ENCODE measurements around the gene ADGRA1. TPM values are rescaled to one million over a fixed set of nuclear protein-coding genes. Genes with fewer than 3 reads are reported as not detected.

ADGRA1 gene
- total RNA-seq, 3 donors from 2014 or later (not counting 1 experiment from before 2014, with no cell fraction given): not detected

DNA sequence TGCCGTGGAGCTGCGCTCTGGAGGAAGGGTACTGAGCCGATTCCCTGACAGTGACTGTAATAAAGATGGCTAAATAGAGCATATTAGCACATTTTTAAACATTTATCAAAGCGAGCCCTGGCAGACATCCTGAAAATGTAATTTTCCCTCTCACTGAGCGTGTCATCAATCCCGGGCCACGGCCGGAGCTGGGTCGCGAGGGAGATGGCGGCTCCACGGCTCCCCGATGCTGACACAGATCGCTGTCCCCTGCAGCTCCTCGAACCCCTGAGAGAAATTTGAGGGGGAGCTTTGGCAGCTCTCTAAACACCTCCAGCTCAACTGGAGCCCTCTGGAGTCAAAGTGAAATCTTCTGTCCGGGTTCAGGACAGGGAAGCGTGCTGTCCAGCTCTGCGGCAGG, 44.9 kb upstream of the ADGRA1 start:
- Histone ChIP-seq H3K36me3 (ENCODE audit: control insufficient read depth, insufficient read depth, low read length) (no peaks in the 10 kb centered on the region), H3K27me3 (ENCODE audit: control insufficient read depth, insufficient read depth, low read length) (no peaks in the 10 kb centered on the region)

DNA sequence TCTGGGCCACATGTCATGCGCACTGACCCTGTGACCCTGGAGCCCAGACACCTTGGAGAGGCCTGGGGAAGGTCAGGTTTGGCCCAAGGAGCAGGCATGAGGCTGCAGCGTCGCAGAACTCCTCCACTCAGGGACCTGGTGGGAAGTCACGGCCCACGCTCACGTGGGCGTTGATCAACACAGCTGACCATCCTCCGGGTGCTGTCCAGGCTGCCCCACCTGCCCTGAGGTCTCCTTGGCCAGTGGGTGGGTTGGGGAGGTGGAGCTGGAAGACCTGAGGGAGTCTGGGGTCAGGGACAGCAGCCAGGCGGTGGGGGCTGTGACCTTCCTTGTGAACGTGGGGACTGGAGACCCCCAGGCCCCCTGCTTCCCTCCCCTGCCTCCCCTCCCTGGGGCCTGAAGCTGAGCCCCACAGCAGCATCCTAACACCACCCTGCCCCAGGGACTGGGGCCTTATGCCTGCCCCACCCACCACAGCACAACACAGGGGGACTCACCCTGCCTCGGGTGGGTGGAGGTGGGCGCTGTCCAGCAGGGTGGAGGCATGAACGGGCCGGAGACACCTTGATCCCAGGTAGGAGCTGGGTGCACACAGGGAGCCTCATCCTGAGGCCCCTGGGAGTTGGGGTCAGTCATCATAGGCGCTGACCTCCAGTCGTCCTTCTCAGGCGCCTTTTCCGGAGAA, 44.0 kb upstream of the ADGRA1 start:
- intact Hi-C loops (cut with micrococcal nuclease): no loop called here
- no peaks in the 10 kb centered on the region for H3K9me3 ChIP-seq (ENCODE audit: control insufficient read depth, insufficient read depth, low read length)
- no peaks in the 10 kb centered on the region for H3K4me1 ChIP-seq (ENCODE audit: control insufficient read depth, insufficient read depth, low read length)
- Mint-ChIP-seq H3K9me3 (no peaks in the 10 kb centered on the region), H3K4me1 (no peaks in the 10 kb centered on the region), H3K27me3 (ENCODE audit: low read depth in 2 of 2) (peaks cover 3% of the 10 kb centered on the region in 2 donors), H3K36me3 (no peaks in the 10 kb centered on the region), H3K27ac (no peak overlapping the region), H3K4me3 (no peak overlapping the region)
- H3K36me3 ChIP-seq (ENCODE audit: control insufficient read depth, insufficient read depth, low read length): no peaks in the 10 kb centered on the region
- DNase-seq (no peak), ATAC-seq (no peak)
- no peak overlapping the region for H3K4me3 ChIP-seq (ENCODE audit: low read length)
- TF ChIP-seq, protein P1, sequence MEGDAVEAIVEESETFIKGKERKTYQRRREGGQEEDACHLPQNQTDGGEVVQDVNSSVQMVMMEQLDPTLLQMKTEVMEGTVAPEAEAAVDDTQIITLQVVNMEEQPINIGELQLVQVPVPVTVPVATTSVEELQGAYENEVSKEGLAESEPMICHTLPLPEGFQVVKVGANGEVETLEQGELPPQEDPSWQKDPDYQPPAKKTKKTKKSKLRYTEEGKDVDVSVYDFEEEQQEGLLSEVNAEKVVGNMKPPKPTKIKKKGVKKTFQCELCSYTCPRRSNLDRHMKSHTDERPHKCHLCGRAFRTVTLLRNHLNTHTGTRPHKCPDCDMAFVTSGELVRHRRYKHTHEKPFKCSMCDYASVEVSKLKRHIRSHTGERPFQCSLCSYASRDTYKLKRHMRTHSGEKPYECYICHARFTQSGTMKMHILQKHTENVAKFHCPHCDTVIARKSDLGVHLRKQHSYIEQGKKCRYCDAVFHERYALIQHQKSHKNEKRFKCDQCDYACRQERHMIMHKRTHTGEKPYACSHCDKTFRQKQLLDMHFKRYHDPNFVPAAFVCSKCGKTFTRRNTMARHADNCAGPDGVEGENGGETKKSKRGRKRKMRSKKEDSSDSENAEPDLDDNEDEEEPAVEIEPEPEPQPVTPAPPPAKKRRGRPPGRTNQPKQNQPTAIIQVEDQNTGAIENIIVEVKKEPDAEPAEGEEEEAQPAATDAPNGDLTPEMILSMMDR (IDR thresholded peaks at IDR 0.05): no peak
- no peak overlapping the region for H3K27ac ChIP-seq (ENCODE audit: low read length)
- H3K27me3 ChIP-seq (ENCODE audit: control insufficient read depth, insufficient read depth, low read length): no peaks in the 10 kb centered on the region
- WGBS (ENCODE audit: insufficient coverage): 91% methylated on average over 18 of the region's 18 CpGs

More for the DNA sequence above, 44.9 kb upstream of the ADGRA1 start:
- 92% methylated on average over 17 of the region's 18 CpGs for WGBS (ENCODE audit: insufficient coverage)
- no peak overlapping the region for H3K4me3 Mint-ChIP-seq
- no peaks in the 10 kb centered on the region for H3K4me1 Mint-ChIP-seq
- H3K4me1 ChIP-seq (ENCODE audit: control insufficient read depth, insufficient read depth, low read length): no peaks in the 10 kb centered on the region
- intact Hi-C loops (cut with micrococcal nuclease): no loop called here
- H3K27ac Mint-ChIP-seq: no peak overlapping the region
- ATAC-seq (no peak), DNase-seq (no peak)
- H3K4me3 ChIP-seq (ENCODE audit: low read length): no peak overlapping the region
- TF ChIP-seq, protein P1 (IDR thresholded peaks at IDR 0.05): no peak
- H3K27ac ChIP-seq (ENCODE audit: low read length): no peak overlapping the region
- H3K27me3 Mint-ChIP-seq (ENCODE audit: low read depth in 2 of 2): peaks cover 2 to 6% of the 10 kb centered on the region in 2 donors
- H3K9me3 Mint-ChIP-seq: no peaks in the 10 kb centered on the region
- no peaks in the 10 kb centered on the region for H3K36me3 Mint-ChIP-seq
- H3K9me3 ChIP-seq (ENCODE audit: control insufficient read depth, insufficient read depth, low read length): no peaks in the 10 kb centered on the region

DNA sequence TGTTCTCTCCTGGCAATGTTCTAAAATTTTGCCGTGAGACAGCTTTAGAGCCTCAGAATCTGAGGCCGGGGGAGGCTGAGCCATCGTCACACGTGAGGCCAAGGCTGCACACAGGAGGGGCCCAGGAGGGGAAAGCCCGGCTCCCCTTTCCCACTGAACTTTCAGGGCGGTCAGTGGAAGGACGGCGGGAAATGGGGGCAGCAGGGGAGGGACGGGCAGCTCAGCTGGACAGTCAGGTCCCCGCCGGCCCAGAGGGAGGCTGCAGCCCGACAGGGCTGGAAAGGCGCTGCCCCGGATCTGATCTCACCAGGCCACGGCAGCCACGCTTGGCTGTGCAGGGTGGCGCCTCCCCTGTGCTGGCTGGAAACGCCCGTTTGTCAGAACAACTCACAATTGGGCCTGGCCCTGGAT, 43.3 kb upstream of the ADGRA1 start:
- Histone ChIP-seq H3K36me3 (ENCODE audit: control insufficient read depth, insufficient read depth, low read length) (no peaks in the 10 kb centered on the region), H3K4me1 (ENCODE audit: control insufficient read depth, insufficient read depth, low read length) (no peaks in the 10 kb centered on the region), H3K27ac (ENCODE audit: low read length) (no peak overlapping the region), H3K9me3 (ENCODE audit: control insufficient read depth, insufficient read depth, low read length) (no peaks in the 10 kb centered on the region), H3K27me3 (ENCODE audit: control insufficient read depth, insufficient read depth, low read length) (no peaks in the 10 kb centered on the region), H3K4me3 (ENCODE audit: low read length) (no peak overlapping the region)
- Mint-ChIP-seq H3K27ac (no peak overlapping the region), H3K9me3 (no peaks in the 10 kb centered on the region), H3K36me3 (no peaks in the 10 kb centered on the region), H3K4me3 (no peak overlapping the region), H3K27me3 (ENCODE audit: low read depth in 2 of 2) (peaks cover 0 to 3% of the 10 kb centered on the region in 2 donors), H3K4me1 (no peaks in the 10 kb centered on the region)
- ATAC-seq (no peak), DNase-seq (no peak)
- intact Hi-C loops (cut with micrococcal nuclease): no loop called here
- TF ChIP-seq, protein P1 (IDR thresholded peaks at IDR 0.05): no peak
- WGBS (ENCODE audit: insufficient coverage): 93% methylated on average over 19 of the region's 19 CpGs
